Activated CD4-positive, alpha-beta T cell treated with anti-CD3 and anti-CD28 coated beads, Interleukin-2, amount 50 U/mL, for 48 hours (primary cell): ENCODE results near the gene RHEX.

Experiments
- DNase-seq, 2 experiments: peaks; one replicate each; pipeline ENCODE4 v3.0.0-alpha.2; 2020

Gene RHEX, protein sequence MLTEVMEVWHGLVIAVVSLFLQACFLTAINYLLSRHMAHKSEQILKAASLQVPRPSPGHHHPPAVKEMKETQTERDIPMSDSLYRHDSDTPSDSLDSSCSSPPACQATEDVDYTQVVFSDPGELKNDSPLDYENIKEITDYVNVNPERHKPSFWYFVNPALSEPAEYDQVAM

DNA sequence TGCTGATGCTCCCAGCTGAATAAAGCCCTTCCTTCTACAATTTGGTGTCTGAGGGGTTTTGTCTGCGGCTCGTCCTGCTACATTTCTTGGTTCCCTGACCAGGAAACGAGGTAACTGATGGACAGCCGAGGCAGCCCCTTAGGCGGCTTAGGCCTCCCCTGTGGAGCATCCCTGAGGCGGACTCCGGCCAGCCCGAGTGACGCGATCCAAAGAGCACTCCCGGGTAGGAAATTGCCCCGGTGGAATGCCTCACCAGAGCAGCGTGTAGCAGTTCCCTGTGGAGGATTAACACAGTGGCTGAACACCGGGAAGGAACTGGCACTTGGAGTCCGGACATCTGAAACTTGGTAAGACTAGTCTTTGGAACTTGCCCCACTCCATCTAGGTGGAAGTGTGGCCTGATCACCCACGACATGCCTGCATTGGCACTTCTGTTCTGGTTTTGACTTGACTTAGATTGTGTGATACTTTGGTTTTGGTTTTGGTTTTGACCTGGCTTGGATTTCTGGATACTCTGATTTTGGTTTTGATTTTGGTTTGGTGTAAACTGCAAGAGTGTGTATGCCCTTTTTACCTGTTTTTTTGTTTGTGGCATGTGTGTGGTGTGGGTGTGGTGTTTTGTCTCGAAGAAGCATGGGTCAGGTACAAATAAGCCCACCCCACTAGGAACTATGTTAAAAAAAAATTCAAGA is at the start of gene RHEX:
TSS of gene RHEX (plus strand) at position 255 of the 692 bp plus-strand sequence. CDS start 44,656 bp downstream, outside the sequence.
- DNase-seq, result peak in 1 of 2 experiments; percentile 16

DNA sequence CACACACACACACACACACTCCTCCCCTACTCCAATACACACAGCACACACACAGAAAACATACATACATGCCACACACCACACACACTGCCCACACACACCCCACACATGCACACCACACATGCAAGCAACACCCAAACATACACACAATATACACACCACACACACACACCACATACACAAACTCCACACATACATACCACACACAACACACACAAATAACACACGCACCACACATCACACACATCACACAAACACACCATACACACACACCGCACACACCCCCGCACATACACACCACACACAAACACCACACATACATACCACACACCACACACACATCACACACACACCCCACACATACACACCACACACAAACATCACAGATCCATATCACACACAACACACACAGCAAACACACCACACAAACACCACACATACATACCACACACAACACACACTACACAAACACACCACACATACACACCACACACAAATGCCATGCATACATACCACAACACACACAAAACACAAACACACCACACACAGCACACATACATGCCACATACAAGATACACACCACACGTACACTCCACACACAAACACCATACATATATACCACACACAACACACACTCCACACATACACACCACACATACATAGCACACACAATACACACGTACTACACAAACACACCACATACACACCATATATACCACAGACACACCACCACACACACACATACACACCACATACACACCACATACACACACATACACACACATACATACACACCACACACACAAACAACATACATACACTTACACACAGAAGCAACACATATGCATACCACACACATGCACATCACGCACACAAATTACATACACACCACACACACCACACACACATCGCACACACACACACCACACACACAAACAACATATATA is 48.8 kb upstream of the RHEX start:
- no peak for DNase-seq

DNA sequence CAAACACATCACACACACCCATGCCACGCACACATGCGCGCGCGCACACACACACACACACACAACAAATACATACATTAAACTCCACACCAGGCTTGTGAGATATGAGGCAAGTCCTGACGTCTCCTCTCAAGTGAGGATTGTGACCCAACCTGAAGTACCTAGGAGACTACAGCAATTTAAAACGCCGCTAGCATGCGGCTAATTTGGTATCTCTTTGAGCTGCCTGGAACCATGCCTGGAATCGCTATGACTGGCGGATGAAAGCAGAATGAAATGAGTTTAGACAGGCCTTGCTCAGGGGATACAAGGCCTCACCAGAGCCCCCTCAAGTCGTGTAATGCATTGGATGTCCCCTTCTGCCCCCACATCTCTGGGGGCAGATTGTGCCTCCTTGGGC is 48.1 kb upstream of the RHEX start:
- no peak for DNase-seq

DNA sequence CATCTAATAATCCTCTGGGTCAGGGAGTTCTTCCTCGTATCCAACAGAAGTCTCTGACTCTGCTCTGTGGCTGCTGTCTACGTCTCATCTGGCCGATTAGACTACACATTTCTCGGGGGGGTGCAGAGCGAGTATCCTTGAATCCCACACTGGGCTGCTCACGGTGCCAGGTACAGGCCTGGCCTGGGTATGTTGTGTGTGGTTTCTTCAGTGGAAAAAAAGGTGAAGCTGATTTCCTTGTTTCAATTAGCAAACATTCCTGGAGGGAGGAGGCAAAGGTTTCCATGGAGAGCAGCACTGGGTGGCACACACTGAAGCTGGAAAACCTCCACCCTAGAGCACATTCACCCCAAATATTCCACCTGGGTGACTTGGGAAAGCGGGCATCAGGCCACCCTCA is 47.7 kb upstream of the RHEX start:
- DNase-seq, result no peak

DNA sequence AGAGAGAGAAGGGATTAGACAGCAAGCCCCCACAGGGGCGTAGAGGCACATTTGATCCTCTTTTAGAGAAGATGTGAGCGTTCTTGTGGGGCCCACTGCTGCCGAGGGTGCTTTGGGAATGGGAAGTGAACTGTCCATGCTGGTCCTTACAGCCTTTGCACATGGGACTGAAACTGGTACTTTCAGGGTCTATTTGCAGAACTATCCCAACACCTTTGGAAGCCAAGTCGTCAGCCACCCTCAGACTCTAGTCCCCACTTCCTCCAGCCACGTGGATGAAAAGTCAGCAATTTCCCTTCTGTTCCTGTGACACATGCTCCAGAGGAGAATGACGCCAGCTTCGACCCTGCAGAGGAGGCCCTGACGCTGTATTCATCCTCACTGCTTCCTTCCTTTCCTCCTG is 47.2 kb upstream of the RHEX start:
- no peak for DNase-seq

DNA sequence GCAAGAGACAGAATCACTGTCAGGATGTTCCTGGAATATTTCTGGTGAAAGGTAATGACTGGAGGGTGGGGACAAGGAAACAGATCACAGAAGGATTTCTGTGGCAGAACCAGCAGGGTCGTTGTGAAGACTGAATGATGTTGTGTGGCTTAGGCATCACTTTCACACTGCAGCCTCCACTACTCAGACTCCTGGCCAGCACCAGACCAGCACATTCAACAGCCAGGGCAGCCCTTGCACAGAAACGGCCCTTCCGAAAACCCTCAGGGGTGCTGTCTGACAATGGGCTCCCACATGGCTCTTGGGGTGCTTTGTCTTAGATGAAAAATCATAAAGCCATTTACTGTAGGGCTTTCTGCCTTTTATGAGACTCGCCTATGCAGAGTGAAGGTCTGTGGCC is 46.0 kb upstream of the RHEX start:
- DNase-seq, result no peak

DNA sequence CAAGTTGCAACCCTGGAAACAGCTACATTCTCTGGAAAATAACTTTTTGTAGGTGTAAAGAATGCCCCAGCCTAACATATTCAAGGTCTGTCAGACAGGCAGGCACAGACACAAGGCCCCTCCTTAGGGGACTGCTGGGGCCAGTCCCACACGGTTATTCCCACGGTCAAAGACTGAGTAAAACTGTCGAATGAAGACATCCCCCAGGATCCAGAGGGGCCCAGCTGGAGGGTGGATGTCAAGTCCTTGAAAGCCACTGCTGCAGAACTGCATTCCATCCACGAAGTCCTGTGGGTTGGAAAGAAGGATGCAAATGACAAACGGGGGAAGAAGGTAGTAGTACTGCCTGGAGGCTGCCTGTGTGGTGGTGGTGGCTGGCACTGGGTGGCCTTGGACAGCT is 42.9 kb upstream of the RHEX start:
- DNase-seq, result no peak

DNA sequence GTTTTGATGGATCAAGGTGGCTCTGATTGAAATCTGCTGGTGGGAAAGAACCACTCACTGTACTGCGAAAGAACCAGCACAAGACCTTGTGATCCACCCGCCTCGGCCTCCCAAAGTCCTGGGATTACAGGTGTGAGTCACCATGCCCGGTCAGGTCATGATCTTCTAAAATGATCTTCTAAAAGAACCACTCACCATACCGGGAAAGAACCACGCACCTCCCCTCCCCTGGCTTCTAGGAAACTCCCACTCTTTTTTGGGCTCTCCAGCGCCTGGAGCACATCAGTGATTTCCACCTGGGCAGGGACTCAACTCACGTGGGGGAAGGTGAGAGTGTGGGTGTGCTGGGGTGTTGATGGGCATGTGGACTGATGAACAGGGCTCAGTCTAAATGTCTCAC is 41.9 kb upstream of the RHEX start:
- peak; percentile 12 to 39 for DNase-seq

DNA sequence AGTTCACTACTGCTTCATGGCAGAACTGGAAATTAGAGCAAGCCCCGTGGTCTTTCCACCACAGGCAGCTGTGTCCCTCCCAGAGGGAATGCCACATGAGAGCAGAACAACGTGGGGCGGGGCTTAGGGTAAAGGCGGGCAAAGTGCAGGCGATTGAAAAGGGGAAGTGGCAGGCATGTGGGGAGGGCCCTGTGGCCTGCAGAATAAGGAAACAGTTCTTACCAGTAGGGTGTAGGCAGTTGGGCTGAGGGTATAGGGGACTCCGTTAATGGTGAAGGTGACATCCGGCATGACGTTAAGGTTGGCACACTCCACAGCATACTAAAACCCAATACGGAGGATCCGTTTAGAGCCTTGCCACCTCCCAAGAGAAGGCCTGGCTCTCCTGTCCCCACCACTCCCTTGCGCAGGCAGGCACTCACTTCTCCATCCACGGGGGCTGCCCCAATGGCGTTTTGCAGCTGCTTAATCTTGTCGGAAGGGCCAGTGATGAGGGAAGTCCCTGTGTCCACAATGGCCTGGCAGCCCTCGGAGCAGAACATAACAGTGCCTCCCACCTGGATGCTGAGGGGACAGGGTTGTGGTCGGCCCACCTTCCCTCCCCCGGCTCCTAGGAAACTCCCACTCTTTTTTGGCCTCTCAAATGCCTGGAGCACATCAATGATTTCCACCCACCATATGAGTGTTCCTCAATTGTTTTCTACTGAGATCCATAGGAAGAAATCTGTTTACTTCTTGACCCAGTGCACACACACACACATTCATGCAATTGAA is 40.7 kb upstream of the RHEX start:
- peak; percentile 29 to 46 for DNase-seq

DNA sequence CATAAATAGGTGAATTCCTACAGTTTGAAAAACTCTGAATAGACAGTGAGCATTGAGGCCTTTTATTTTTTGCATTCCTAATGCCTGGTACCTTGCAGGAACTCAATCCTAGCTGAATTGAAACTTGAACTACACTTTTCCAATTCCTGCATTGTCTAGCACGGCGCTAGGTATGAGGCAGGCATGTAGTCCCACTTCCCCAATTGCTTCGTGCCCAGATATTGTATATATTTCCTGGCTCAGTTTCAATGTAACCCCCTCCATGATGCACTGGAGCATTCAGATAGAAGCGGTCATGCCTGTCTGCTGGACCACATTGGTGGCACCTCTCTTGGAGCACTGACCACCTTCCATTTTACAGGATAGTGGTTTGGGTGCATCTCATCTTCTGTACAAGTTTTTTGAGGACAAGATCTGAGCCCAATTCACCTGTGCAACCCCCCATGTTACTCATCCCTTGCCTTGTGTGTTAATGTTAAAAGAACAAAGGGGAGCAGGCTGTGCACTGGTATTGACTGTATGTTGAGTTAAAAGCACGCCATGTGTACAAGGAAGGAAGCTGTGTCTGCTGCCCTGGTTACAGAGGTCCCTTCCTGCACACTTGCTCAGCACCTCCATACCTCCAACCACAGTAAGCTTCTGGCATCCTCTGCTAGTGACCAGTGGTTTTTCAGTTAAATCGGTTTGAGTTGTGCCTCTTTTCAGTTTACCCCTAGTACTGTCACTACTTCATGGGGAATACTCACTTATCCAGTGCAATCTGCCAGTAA is 39.8 kb upstream of the RHEX start:
- no peak for DNase-seq

DNA sequence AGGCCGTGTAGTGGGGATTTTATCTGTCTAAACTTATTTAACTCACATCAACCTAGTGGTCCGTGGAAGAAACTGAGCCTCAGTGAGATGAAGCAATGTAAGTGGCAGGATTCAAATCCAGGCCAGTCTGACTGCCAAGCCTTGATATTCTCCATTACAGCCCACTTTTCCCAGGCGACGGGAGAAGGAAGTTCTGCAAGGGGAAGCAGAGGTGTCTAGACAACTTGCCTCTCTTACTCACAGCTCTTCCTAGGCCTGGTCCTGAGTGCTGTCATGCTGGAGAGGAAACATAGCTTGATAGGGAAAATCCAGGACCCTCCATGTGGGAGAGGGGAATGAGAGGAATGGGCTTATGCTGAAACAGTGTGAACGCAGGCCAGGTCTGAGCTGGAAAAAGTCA is 38.4 kb upstream of the RHEX start:
- no peak for DNase-seq

DNA sequence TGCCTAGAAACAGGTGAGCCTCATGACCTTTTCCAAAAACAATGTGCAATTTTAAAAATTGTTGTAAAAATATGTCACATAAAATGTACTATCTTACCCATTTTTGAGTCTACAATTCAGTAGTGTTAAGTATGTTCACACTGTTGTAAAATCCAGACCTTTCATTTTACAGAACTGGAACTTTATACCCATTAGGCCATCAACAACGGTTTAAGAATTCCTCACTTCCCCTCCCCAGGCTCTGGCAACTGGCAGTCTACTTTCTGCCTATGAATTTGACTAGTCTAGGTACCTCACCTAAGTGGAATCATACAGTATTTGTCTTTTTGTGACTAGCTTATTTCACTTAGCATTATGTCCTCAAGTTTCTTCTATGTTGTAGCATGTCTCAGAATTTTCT is 37.9 kb upstream of the RHEX start:
- no peak for DNase-seq

DNA sequence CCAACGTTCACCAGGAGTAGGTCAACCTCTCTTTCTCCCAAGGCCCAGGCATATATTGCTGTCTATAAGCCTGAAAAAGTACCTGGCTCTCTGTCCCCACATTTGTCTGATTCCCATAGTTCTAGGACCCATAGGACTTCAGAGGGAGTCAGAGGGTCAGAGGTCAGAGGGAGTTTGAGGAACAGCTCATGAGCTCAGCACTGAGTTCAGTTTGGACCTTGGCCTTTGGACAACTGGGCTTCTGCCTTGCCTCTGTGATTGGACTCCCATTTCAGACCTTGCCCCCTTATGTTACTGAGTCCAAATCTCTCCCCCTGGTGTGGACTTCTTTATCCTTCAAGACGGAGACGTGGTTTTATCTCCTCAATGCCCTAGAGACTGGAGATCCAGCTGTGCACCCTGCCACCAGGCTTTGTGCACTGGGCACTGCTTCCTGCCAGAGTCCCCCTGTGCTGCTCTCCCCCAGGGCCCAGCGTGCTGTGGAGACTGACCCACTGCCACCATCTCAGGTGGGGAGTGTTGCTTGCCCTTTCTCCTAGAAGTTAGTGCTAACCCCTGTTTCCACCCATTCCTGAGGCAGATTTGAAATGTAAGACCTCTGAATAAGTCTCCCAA is 32.5 kb upstream of the RHEX start:
- no peak for DNase-seq

DNA sequence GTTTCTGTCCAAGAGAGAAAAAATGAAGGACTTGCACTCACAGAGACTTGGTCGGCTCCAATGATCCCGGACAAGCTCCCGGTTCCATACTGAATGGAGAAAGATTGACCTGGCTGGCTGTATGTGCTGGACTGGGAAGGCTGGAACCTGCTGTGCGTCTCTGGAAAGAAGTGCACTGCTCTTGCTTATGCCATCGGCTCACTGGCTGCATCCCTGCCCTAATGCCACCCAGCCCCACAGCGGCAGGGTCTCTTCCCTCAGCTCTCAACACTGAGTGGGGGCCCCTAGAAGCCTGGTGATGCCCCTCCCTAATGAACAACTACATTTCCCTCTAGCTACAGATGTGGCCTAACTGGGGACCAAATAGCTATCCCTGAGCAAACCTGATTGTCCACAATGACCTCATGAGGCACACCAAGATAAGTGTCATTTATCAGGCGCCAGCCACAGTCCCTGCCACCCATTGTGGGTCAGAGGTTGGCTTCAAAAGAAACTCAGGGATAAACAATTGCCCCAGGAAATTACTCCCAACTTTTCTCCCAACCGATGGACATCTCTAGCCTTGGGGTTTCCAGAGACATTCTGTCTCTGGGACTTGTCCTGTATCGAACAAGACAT is 31.9 kb upstream of the RHEX start:
- no peak for DNase-seq

DNA sequence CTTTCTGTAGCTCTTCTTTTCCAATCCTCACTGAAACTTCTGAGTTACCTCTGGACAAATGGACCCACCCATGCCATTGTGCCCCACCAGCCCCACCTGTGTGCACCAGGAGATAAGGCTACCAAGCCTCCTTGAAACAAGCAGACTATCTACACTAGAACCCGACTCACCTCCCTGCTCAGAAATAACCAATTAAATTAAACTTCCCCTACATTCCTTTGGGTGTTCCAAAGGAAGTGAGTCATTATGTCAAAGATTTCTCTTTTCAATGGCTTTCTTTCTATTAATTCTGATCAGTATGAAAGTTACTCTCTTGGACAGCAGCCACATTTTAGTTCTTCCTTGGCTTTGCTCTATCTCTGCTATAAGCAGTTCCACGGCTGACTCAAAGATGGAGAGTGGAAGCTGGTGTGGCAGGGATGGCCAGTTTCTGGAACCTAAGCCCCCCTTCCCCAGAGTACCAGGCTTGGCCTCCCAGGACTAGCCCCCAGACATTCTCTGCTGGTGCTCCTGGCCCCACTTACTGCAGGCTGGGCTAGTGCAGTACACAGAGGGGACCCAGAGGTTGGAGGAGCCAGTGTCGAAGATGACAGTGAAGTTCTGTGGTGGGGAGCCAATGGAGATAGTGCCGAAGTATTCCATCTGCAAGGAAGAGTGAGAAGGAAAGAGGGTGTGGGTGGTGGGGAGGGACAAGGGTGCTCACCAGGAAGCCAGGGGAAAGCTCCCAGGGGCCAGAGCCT is 31.2 kb upstream of the RHEX start:
- DNase-seq, result no peak

DNA sequence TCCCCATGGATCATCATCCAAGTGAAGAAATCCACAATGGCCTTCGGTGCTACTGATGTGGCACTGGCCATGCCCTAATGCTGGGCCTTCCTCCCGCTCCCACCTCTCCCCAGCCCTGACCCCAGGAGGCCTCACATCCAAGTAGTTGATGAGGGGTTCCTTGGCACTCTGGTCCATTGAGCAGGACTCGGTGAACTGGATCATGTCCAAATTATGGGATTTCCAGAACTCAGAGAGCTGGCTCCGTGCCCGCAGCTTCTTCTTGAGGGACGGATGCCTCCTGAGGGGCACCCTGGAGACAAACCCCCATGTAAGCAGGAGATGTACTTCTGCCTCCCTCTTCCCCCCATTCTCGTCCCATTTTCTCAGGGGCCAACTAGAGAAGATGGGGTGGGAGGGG is 30.2 kb upstream of the RHEX start:
- DNase-seq, result no peak

DNA sequence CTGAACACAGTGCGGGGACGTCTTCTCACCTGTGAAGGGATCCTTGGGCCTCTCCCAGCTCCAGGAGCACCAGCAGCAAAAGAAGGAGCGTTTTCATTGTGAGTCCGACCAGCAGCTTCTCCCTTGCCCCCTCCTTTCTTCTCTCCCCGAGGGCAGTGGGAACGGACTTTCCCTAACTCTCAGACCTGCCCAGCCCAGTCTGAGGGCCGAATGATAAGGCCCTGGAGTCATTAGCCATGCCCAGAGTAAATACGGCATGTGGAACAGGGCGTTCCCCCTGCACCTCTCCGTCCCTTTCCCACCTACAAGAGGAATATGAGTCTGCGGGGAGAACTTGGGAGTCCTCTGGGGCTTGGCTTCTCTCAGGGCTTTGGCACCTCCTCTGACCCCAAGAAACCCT is 29.3 kb upstream of the RHEX start, which contains the start of gene CTSE:
TSS of gene CTSE (minus strand) at position 201 of the 400 bp plus-strand sequence. CDS start at position 97, 104 bp downstream.
- DNase-seq, result no peak

DNA sequence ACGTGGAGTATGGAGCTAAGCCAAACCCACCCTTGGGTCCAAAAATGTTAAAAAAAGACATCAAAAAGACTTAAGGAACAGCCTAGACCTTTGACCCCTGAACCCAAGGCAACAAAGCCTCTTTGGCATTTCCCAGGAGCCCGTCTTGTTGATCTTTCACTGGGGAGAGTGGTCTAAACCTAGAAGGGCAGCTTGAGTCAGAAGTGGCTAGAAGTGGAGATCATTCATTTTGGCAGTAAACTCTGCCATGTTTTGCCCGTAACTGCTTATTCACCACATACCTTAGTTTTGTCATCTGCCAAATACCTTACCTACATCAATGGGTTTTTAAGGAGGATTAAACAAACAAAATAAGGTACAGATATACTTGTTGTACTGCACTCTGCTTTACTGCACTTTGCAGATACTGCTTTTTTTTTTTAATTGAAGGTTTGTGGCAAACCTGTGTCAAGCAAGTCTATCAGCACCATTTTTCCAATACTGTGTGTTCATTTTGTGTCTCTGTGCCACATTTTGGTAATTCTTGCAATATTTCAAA is 27.6 kb upstream of the RHEX start:
- no peak for DNase-seq

DNA sequence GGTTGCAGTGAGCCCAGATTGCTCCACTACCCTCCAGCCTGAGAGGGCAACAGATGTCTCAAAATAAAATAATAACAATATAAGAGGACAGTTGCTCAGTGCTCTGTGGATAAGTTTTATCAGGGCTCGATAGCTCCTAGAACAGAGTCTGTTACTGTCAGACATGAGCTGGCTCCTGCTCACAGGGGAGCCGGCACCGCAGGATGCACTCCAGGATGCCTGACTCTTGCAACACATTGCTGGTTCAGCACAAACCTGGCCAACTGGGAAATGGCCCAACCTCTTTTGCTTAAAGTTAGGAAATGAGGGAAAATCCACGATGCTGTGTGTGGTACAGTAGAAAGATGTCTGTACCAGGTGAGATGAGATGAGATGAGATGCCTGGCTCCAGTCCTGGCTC is 23.5 kb upstream of the RHEX start:
- DNase-seq, result no peak

DNA sequence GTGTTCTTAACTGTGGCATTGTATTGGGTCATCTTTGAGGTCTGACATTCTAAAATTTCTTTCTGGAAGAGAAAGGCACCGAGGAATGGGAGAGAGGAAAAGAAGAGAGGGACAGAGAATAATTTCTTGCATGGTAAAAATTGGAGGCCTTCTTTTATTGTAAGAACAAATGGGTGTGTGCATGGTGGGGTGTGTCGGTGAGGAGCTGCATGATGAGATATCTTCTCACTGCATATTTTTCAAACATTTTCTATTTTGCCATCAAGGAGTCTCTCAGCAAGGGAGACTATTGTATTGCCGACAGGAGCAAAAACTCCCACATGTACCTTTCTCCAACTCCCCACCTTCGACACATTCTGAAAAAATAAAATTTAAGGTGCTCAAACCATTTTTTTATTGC is 22.8 kb upstream of the RHEX start:
- no peak for DNase-seq
